ENCODE results near the gene TP53I3. TPM values are rescaled to one million over a fixed set of nuclear protein-coding genes. Genes with fewer than 3 reads are reported as not detected.

TP53I3 gene
- total RNA-seq, 1 experiment from 2014 or later, result 13.9 TPM

GRCh38 chr2:24052951-24053350 lies 31.7 kb downstream of the TP53I3 start:
- CTCF ChIA-PET, result no interaction called here
- Mint-ChIP-seq H3K4me3 (ENCODE audit: low read depth, unreplicated experiment) (no peak overlapping the region), H3K27me3 (ENCODE audit: unreplicated experiment) (no peaks in the 10 kb centered on the region), H3K9me3 (ENCODE audit: low read depth, unreplicated experiment) (no peaks in the 10 kb centered on the region), H3K4me1 (ENCODE audit: low read depth, unreplicated experiment) (peaks cover under 1% of the 10 kb centered on the region), H3K36me3 (ENCODE audit: insufficient read depth, unreplicated experiment) (peaks cover 17% of the 10 kb centered on the region), H3K27ac (ENCODE audit: unreplicated experiment) (no peak overlapping the region)
- BruUV-seq (replicated peaks), result no TSS peak
- intact Hi-C loops (cut with micrococcal nuclease; ENCODE audit: unreplicated experiment), result no loop called here
- no peak for TF ChIP-seq CTCF (IDR thresholded peaks at IDR 0.05; ENCODE audit: unreplicated experiment)
- DNase-seq, result no peak

GRCh38 chr2:24051833-24052232 lies 32.8 kb downstream of the TP53I3 start:
- no peaks in the 10 kb centered on the region for H3K9me3 Mint-ChIP-seq (ENCODE audit: low read depth, unreplicated experiment)
- H3K27ac Mint-ChIP-seq (ENCODE audit: unreplicated experiment), result no peak overlapping the region
- no peak for DNase-seq
- H3K4me3 Mint-ChIP-seq (ENCODE audit: low read depth, unreplicated experiment), result no peak overlapping the region
- TF ChIP-seq CTCF (IDR thresholded peaks at IDR 0.05; ENCODE audit: unreplicated experiment), result no peak
- no TSS peak for BruUV-seq (replicated peaks)
- peaks cover 26% of the 10 kb centered on the region for H3K36me3 Mint-ChIP-seq (ENCODE audit: insufficient read depth, unreplicated experiment)
- H3K27me3 Mint-ChIP-seq (ENCODE audit: unreplicated experiment), result no peaks in the 10 kb centered on the region
- CTCF ChIA-PET, result interaction anchor here (0.6 kb wide), 1 partner anchor 524 kb away, joined by 4 read pairs; no protein-coding TSS in a partner anchor
- H3K4me1 Mint-ChIP-seq (ENCODE audit: low read depth, unreplicated experiment), result no peaks in the 10 kb centered on the region
- intact Hi-C loops (cut with micrococcal nuclease; ENCODE audit: unreplicated experiment), result no loop called here

- Mint-ChIP-seq H3K27me3 (ENCODE audit: unreplicated experiment) (no peaks in the 10 kb centered on the region), H3K9me3 (ENCODE audit: low read depth, unreplicated experiment) (no peaks in the 10 kb centered on the region)
- intact Hi-C loops (cut with micrococcal nuclease; ENCODE audit: unreplicated experiment), result no loop called here
Observed at GRCh38 chr2:24050041-24050979, 34.3 kb downstream of the TP53I3 start.

GRCh38 chr2:24049485-24050021 lies 35.1 kb downstream of the TP53I3 start, which contains the start of gene FKBP1B:
Gene FKBP1B, plus strand, starts transcription at chr2:24049741. Its CDS starts 109 bp downstream, at chr2:24049850.
- Mint-ChIP-seq H3K9me3 (ENCODE audit: low read depth, unreplicated experiment) (no peaks in the 10 kb centered on the region), H3K4me1 (ENCODE audit: low read depth, unreplicated experiment) (peaks cover 9% of the 10 kb centered on the region), H3K36me3 (ENCODE audit: insufficient read depth, unreplicated experiment) (peaks cover 29% of the 10 kb centered on the region), H3K4me3 (ENCODE audit: low read depth, unreplicated experiment) (no peak within 1 kb of the TSS), H3K27me3 (ENCODE audit: unreplicated experiment) (no peaks in the 10 kb centered on the region), H3K27ac (ENCODE audit: unreplicated experiment) (peak within 1 kb of the TSS; percentile 63)
- peak; percentile 75 for DNase-seq
- intact Hi-C loops (cut with micrococcal nuclease; ENCODE audit: unreplicated experiment), result no loop called here
- no peak for TF ChIP-seq CTCF (IDR thresholded peaks at IDR 0.05; ENCODE audit: unreplicated experiment)
- BruUV-seq (replicated peaks), result no TSS peak
- CTCF ChIA-PET, result interaction anchor here (1.0 to 1.4 kb wide), 3 partner anchors 16 to 123 kb away, joined by 4 to 5 read pairs (median 4); partner anchors contain the start of genes ATAD2B and SF3B6

More at GRCh38 chr2:24050041-24050979, 34.3 kb downstream of the TP53I3 start:
- H3K4me3 Mint-ChIP-seq (ENCODE audit: low read depth, unreplicated experiment), result no peak overlapping the region
- no peak overlapping the region for H3K27ac Mint-ChIP-seq (ENCODE audit: unreplicated experiment)
- H3K4me1 Mint-ChIP-seq (ENCODE audit: low read depth, unreplicated experiment), result peaks cover 1% of the 10 kb centered on the region
- BruUV-seq (replicated peaks), result no TSS peak
- H3K36me3 Mint-ChIP-seq (ENCODE audit: insufficient read depth, unreplicated experiment), result peaks cover 29% of the 10 kb centered on the region
- CTCF ChIA-PET, result interaction anchor here (1.0 to 1.4 kb wide), 2 partner anchors 16 to 34 kb away, joined by 4 read pairs; partner anchors contain the start of gene TP53I3
- TF ChIP-seq CTCF (IDR thresholded peaks at IDR 0.05; ENCODE audit: unreplicated experiment), result no peak
- DNase-seq, result peak; percentile 18
